HG03039 (cell line): ENCODE data around the gene CDK6.

Experiments used
- ATAC-seq: cut with Tn5 transposase; IDR thresholded peaks from one replicate; pipeline ENCODE4 v1.9.1; 2021; ENCODE audit warnings: mild to moderate bottlenecking, moderate library complexity; ENCODE audit not compliant: unreplicated experiment

CDK6 gene

GRCh38 chr7:92685136-92686042, 151.0 kb downstream of the CDK6 start:
- ATAC-seq: no peak

- ATAC-seq: no peak
These were observed 152.1 kb downstream of the CDK6 start for GRCh38 chr7:92684274-92684673.

GRCh38 chr7:92682903-92683539, 153.4 kb downstream of the CDK6 start:
- no peak for ATAC-seq

GRCh38 chr7:92682330-92682729, 154.0 kb downstream of the CDK6 start:
- ATAC-seq: no peak

GRCh38 chr7:92681633-92682032, 154.7 kb downstream of the CDK6 start:
- no peak for ATAC-seq

GRCh38 chr7:92680442-92680841, 155.9 kb downstream of the CDK6 start:
- ATAC-seq: no peak

GRCh38 chr7:92678291-92678920, 158.0 kb downstream of the CDK6 start:
- ATAC-seq: no peak

- ATAC-seq: no peak
These were observed 162.0 kb downstream of the CDK6 start for GRCh38 chr7:92674379-92674778.

GRCh38 chr7:92671505-92672169, 164.7 kb downstream of the CDK6 start:
- ATAC-seq: no peak

GRCh38 chr7:92670204-92670851, 166.0 kb downstream of the CDK6 start:
- ATAC-seq: no peak

GRCh38 chr7:92669616-92670165, 166.7 kb downstream of the CDK6 start:
- no peak for ATAC-seq

- no peak for ATAC-seq
These were observed 167.8 kb downstream of the CDK6 start for GRCh38 chr7:92668564-92668963.

- ATAC-seq: no peak
These were observed 168.4 kb downstream of the CDK6 start for GRCh38 chr7:92667816-92668535.

- no peak for ATAC-seq
These were observed 170.4 kb downstream of the CDK6 start for GRCh38 chr7:92665926-92666325.

- ATAC-seq: no peak
These were observed 174.7 kb downstream of the CDK6 start for GRCh38 chr7:92661651-92662050.

- no peak for ATAC-seq
These were observed 177.7 kb downstream of the CDK6 start for GRCh38 chr7:92658671-92659070.

GRCh38 chr7:92657391-92657790, 179.0 kb downstream of the CDK6 start:
- ATAC-seq: no peak

- ATAC-seq: no peak
These were observed 180.3 kb downstream of the CDK6 start for GRCh38 chr7:92656121-92656520.

- no peak for ATAC-seq
These were observed 181.0 kb downstream of the CDK6 start for GRCh38 chr7:92655346-92655884.

GRCh38 chr7:92653136-92653535, 183.2 kb downstream of the CDK6 start:
- no peak for ATAC-seq
